ENCODE data around the gene TMX4.

GRCh38 chr20:8067082-8067481 lies 47.5 kb upstream of the TMX4 start:
- no peak for TF ChIP-seq CTCF (IDR thresholded peaks at IDR 0.05)
- TF ChIP-seq POLR2A (IDR thresholded peaks at IDR 0.05), result no peak
- TF ChIP-seq EP300 (IDR thresholded peaks at IDR 0.05; ENCODE audit: low read depth), result no peak
- TF ChIP-seq POLR2AphosphoS5 (IDR thresholded peaks at IDR 0.05), result no peak

All from transverse colon (tissue), 4 donors.